Activated naive CD4-positive, alpha-beta T cell (primary cell): ENCODE data around the gene FAM181B.

Experiments
- DNase-seq, 4 experiments: peaks; one replicate each; lab custom pipeline; 2025; lab: John Stamatoyannopoulos, UW

The FAM181B gene, protein sequence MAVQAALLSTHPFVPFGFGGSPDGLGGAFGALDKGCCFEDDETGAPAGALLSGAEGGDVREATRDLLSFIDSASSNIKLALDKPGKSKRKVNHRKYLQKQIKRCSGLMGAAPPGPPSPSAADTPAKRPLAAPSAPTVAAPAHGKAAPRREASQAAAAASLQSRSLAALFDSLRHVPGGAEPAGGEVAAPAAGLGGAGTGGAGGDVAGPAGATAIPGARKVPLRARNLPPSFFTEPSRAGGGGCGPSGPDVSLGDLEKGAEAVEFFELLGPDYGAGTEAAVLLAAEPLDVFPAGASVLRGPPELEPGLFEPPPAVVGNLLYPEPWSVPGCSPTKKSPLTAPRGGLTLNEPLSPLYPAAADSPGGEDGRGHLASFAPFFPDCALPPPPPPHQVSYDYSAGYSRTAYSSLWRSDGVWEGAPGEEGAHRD

DNA sequence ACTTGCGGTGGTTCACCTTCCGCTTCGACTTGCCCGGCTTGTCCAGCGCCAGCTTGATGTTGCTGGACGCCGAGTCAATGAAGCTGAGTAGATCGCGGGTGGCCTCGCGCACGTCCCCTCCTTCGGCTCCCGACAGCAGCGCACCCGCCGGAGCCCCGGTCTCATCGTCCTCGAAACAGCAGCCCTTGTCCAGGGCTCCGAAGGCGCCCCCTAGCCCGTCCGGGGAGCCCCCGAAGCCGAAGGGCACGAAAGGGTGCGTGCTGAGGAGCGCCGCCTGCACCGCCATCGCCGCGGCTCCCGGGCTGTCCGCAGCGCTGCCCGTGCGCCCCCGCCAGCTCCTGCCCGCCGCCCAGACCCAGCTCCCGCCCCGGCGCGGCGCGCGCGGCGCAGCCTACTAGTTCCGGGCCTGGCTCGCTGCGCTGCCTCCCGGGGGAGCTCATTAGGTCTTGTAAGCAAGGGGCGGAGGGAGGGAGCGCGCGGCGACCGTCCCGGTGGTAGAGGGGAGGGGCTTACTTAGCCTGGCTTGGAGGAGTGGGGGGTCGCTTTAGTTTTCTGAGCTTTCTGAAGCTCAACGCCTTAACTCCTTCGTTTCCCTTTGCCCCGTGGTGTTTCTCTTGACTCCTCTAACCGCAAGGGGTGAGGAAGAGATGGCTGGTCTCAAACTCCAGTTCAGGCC, at the start of gene FAM181B:
Gene FAM181B, minus strand, starts transcription at position 421 of the 676 bp plus-strand sequence. Its CDS starts 135 bp downstream, at position 286.
- DNase-seq, result peak in 1 of 4 experiments; percentile 22

DNA sequence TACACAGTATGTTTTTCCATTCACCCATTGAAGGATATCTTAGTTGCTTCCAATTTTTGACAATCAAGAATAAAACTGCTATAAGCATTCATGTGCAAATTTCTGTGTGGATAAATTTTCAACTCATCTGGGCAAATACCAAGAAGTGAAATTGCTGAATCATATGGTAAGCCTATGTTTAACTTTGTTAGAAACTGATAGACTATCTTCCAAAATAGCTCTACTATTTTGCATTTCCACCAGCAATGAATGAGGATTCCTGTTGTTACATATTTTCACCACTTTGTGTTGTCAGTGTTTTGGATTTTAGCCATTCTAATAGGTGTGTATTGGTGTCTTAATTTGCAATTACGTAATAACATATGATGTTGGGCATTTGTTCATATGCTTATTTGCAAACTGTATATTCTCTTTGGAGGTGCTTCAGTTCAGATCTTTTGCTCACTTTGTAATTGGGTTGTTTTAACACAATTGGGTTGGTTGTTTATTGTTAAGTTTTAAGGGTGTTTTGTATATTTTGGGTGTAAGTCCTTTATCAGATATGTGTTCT, 49.2 kb upstream of the FAM181B start:
- DNase-seq, result no peak

DNA sequence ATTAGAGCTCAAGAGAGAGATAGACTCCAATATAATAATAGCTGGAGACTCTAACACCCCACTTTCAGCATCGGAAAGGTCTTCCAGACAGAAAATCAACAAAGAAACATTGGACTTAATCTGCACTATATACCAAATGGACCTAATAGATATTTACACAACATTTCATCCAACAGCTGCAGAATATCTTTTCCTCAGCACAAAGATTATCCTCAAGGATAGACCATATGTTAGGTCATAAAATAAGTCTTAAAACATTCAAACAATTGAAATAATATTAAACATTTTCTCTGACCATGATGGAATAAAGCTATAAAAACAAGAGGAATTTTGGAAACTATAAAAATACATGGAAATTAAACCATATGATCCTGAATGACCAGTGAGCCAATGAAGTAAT, 45.1 kb upstream of the FAM181B start:
- no peak for DNase-seq

DNA sequence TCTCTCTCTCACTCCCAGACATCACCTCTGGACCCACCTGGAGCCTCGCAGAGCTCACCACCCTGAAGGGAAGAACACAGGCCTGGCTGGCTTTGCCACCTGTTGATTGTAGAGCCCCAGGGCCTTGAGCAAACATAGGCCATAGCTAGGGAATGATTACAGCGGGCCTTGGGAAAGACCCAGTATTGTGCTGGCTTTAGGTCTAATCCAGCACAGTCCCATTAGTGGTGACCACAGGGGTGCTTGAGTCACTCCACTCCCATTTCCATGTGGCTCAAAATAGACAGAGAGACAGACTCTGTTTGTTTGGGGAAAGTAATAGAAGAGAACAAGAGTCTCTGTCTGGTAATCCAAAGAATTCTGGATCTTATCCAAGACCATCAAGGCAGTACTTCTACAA, 42.7 kb upstream of the FAM181B start:
- DNase-seq, result no peak

DNA sequence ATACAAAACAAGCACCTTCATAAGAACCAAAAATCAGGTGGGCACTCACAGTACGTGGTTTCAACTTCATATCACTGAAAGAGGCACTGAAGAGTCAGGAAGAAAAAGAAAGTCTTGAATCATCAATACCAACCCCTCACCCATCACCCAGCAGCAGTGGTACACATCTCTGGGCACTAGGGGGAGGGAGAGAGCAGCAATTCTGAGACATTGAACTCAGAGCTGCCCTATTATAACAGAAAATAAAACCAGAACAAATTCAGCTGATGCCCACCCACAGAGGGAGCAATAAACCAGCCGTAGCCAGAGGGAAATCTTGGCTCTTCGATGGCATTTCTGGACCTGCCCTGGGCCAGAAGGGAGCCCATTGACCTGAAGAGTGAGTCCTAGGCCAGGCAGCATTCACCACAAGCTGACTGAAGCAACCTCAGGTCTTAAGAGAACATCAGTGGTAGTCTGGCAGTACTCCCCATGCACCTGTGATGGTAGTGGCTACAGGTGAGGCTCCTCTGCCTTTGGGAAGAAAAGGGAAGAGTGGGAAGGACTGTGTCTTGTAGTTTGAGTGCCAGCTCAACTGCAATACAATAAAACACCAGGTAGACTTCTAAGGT, 42.2 kb upstream of the FAM181B start:
- peak in 1 of 4 experiments; percentile 2 for DNase-seq

DNA sequence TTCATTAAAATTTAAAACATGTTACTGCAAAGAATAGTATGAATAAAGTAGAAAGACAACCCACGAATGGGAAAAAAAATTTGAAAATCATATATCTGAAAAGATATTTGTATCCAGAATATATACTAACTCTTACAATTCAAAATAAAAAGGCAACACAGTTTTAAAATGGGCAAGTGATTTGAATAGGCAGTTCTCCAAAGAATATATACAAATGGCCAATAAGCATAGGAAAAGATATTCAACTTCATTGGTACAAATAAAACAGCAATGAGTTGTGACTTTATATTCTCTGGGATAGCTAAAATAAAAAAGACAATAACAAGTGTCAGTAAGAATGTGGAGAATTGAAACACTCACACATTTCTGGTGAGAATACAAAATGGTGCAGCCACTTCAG, 41.6 kb upstream of the FAM181B start:
- no peak for DNase-seq

DNA sequence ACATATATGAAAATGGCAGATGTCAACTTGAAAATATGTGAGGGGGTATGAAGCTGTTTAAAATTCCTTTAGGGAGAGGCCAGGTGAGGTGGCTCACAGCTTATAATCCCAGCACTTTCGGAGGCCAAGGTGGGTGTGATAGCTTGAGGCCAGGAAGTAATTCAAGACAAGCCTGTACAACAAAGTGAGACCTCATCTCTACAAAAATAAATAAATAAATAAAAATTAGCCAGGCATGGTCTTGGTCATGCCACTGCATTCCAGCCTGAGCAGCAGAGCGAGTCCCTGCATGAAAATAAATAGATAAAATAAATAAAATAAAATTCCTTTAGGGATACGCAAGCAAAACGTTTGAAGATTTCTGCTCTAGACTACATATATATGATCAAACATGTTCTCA, 38.1 kb upstream of the FAM181B start:
- no peak for DNase-seq

DNA sequence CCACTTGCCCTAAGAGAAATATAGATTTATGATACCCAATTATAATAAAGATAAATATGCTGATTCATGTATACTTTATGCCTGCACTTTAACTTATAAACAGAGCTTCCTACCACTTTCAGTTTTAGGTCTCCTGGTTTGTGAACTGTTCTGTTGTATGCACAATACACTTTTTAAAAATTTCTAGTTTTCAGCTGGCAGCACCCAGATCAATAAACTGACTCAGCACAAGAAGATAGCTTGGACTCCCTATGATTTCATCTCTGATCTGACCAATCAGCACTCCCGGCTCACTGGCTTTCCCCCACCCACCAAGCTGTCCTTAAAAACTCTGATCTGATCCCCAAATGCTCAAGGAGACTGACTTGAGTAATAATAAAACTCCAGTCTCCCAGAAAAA, 33.5 kb upstream of the FAM181B start:
- DNase-seq, result no peak

DNA sequence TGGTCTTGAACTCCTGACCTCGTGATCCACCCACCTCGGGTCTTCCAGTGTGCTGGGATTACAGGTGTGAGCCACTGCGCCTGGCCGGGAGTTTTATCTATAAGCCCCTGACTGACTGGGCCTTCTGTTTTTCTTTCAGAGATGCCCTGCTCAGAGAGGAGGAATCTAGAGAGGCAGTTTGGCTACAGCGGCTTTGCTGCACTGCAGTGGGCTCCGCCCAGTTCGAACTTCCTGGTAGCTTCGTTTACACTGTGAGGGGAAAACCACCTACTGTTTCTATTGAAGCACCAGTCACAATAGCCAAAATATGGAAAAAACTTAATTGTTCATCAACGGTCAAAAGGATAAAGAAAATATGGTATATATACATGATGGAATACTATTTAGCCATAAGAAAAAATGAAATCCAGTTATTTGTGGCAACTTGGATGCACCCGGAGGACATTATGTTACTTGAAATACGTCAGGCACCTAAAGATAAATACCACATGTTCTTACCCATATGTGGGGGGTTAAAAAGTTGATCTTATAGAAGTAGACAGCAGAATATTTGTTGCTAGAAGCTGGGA, 31.9 kb upstream of the FAM181B start:
- DNase-seq, result peak in 1 of 4 experiments; percentile 19

DNA sequence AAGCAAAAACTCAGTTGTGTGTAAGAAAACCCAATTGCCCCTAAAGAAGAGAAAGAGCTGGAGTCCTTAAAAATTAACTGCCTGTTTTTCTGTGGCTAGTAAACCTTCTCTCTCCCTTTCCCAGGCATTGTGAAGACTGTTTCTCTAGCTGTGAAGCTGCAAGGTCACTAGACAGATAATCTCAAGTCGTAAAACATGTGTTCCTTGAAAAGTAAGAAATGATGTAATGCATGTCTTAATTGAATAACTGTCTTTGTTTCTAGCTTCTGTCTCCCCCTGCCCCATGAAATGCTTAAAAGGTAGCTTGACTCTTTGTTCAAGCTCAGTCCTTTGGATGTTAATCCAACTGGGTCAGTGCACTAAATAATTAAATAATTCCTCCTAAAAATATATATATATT, 29.5 kb upstream of the FAM181B start:
- DNase-seq, result no peak

DNA sequence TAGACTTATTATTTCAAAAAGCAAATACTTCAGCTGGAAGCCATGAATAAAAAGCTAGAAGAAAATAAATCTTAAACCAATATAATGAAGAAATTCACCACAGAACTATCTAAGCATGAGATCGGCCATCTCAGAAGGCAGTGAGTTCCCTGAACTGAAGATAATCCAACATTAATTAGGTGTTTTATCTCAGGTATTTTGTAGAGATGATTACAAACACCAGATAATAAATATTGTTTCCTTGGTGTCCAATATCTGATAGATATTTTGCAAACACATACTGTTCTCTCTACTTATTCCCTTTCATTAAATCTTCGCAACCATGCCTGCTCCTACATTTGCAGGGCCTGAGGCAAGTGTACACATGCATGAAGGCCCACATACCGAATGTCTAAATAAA, 26.0 kb upstream of the FAM181B start:
- no peak for DNase-seq

DNA sequence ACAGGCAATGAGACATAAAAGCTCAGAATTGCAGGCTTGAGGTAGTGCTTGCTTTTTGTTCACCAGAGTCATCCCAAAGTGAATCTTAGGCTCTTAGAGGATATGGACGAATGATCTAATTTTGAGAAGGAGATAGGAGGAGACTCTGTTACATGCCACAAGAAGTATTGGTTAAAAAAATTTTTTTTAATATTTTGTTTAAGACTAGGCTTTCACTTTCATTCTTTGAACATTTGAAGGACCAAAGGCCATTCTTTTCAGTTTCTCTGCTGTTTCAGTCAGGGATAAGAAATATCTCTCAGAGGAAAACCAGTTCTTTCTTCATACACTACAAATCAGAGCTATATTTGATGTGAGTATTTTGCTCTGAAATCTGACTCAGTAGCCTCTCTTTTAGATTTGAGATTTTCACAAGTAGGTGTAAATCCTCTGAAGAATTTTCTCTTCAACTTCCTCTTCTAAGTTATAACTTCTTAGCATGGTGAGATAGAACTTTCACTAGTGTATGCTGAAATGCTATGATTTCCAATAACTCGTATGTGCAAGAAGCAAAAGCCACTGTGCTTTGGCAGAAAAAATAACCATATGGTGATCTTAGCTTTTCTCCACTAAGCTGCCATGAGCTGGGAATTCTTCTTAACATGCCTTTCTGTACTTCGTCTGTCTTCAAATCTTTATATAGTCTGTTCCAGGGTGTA, 24.1 kb upstream of the FAM181B start:
- no peak for DNase-seq

DNA sequence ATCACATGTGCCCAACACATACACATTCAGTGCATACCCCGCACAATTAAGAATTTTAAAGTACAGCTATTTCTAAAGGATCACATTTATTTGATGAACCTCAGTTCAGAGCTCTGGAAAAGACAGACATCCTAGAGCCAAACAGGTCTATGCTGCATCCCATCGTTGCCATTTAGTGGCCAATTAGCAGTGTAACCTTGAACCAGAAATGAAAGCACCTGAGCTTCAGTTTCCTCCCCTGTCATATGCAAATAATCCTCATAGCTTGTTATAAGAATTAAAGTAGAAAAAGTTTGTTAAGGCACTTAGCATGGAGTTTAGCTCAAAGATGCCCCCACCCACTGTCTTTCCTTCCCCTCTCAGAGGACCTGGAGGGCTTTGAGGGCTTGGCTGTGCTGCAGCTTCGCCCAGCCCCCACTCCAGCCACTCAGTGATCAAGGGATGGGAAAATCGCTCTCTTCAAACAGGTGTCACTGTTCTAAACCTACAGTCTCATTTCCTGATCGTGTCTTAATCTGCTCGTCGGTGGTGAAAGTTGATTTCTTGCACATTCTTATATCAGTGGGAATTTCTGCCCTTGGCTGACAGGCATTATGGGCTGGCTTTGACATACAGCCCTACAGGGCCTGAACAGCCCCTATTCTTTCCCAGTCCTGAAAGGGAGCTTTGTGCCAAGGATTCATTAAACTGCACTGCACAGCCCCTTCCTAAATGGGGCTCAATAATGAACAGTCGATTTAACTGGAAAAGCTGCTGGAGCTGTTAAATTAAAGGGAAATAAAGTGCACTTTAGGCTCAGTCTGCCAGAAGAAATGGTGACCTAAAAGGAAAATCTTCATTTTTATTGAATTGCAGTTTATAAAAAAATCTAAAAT, 23.3 kb upstream of the FAM181B start:
- DNase-seq, result no peak

DNA sequence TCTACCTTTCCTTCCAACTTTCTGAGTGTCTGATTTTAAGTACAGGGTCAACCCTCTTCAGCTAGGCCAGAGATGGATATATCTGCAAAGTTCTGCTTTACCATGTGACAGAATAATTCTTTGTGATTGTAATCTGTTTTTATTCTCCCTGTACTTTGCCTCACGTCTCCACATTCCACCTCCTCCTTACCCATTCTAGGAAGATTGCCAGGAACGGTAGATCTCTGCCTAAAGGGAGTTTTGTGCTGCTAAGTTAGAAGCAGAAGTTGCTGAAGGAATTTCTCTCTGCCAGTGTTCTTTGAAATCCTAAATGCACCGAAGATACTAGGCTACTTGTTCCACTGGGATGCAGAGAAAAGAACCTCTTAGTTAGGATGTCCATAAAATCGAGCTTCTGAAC, 20.7 kb upstream of the FAM181B start:
- DNase-seq, result no peak

DNA sequence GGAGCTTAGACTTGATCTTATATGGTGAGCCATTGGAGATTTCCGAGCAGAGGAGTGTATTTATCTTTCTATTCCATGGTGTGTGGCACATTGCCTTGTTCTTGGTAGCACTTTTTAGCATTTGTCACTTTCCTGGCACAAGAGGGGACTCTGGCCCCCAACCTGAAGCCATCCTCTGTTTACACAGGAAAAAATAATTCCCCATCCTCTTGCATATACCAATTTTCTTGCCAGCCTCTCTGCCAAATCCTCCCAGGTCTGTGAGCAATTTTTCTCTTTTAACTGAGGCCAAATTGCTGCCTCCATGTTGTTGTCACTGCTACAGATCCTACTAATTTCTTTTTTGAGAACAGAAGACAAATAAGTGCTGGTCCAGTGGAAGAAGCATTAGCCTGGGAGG, 20.3 kb upstream of the FAM181B start:
- no peak for DNase-seq

DNA sequence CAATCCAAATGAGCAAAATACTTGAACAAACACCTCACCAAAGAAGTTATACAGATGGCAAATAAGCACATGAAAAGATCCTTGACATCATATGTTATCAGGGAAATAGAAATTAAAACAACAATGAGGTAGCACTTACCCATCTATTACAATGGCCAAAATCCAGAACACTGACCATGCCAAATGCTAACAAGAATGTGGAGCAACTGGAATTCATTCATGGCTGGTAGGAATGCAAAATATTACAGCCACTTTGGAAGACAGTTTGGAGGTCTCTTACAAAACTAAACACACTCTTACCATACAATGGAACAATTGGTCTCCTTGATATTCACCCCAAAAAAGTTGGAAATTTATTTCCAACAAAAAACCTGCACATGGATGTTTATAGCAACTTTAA, 19.1 kb upstream of the FAM181B start:
- no peak for DNase-seq

DNA sequence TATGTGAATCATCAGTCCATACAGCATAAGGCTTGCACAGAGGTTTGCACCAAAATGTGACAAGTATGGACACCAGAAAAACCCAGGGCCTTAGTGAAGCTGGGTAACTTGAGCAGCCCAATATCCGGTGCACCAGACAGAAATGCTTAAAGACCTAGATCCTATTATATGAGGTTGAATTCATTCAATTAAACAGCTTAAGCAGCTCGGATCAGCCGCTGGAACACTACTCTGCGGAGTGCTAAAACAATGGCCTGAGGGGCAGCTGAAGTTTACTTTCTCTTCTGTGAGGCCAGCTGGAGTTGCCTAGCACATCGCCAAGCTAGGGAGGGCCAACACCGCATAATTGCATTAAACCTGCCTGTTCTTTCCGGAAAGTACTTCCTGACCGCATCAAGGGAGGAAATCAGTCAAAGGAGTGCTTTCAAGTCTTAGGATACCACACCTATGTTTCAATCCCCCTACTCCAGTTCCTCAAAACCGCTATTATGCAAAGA, 17.0 kb upstream of the FAM181B start:
- no peak for DNase-seq

DNA sequence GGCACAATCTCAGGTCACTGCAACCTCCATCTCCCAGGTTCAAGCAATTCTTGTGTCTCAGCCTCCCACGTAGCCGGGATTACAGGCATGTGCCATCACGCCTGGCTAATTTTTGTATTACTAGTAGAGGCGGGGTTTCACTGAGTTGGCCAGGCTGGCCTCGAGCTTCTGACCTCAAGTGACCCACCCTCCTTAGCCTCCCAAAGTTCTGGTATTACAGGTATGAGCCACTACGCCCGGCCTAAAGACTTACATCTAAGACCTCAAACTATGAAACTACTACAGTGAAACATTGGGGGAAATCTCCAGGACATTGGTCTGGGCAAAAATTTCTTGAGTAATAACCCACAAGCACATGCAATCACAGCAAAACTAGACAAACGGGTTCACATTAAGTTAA, 13.8 kb upstream of the FAM181B start:
- DNase-seq, result no peak

DNA sequence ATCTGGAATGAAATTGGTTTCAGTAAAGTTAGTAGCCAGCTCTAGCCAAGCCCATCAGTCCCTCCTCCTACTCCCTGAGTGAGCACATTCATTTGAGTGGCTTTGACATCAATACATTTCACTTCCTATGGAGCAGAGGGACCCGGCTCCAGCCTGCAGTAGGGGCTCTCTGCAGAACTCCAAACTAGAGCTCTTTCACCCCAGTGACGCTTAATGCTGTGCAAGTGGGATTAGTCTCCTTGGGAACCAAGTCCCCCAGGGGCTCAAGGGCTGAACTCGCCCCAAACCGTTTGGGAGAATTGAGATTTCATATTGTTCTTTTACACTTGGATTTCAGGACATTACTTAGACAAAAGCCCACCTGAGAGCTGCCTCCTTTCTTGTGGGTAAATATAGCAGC, 4.4 kb upstream of the FAM181B start:
- DNase-seq, result no peak

DNA sequence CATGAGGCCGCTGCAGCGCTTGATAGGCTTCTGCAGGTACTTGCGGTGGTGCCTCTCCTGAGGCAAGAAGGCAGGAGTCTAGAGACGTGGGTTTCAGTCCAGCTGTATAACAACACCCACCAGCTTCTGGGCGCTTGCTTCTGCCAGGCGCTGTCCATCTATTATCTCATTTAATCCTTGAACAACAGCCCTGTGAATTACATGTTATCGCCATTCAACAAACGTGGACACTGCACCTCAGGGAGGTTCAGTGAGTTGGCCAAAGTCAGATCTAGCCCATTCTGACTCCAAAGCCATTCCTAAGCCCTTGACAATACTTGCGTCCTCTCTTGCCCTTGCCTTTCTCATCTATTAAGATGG, 436 bp upstream of the FAM181B start:
- DNase-seq, result no peak
